ENCODE data around the gene PHOSPHO2.

PHOSPHO2 gene

GRCh38 chr2:169694113-169694893, at the start of gene PHOSPHO2, which contains the start of gene CFAP210:
TSS of gene PHOSPHO2 (plus strand) at chr2:169694469. CDS start at chr2:169700972, 6,503 bp downstream.
TSS of gene CFAP210 (minus strand) at chr2:169694405. CDS start at chr2:169694327, 78 bp downstream.
- H3K4me3 ChIP-seq (ENCODE audit: control insufficient read depth, low read depth, low read length) = peak within 1 kb of the TSS; percentile 76
- peak; percentile 93 for DNase-seq (ENCODE audit: low read depth)

GRCh38 chr2:169647496-169647895, 46.8 kb upstream of the PHOSPHO2 start:
- H3K4me3 ChIP-seq (ENCODE audit: control insufficient read depth, low read depth, low read length) = no peak overlapping the region
- no peak for DNase-seq (ENCODE audit: low read depth)
- no peak for TF ChIP-seq CTCF (conservative IDR thresholded peaks at IDR 0.05; ENCODE audit: control insufficient read depth, insufficient read depth, low read depth, low read length)

More at GRCh38 chr2:169694113-169694893, at the start of gene PHOSPHO2, which contains the start of gene CFAP210:
- TF ChIP-seq CTCF (conservative IDR thresholded peaks at IDR 0.05; ENCODE audit: control insufficient read depth, insufficient read depth, low read depth, low read length) = no peak

- no peak for TF ChIP-seq CTCF (conservative IDR thresholded peaks at IDR 0.05; ENCODE audit: control insufficient read depth, insufficient read depth, low read depth, low read length)
- H3K4me3 ChIP-seq (ENCODE audit: control insufficient read depth, low read depth, low read length) = no peak overlapping the region
- DNase-seq (ENCODE audit: low read depth) = no peak
Measured at GRCh38 chr2:169649278-169649677, 45.0 kb upstream of the PHOSPHO2 start.

GRCh38 chr2:169653636-169654035, 40.6 kb upstream of the PHOSPHO2 start:
- no peak for DNase-seq (ENCODE audit: low read depth)
- H3K4me3 ChIP-seq (ENCODE audit: control insufficient read depth, low read depth, low read length) = no peak overlapping the region
- no peak for TF ChIP-seq CTCF (conservative IDR thresholded peaks at IDR 0.05; ENCODE audit: control insufficient read depth, insufficient read depth, low read depth, low read length)

- TF ChIP-seq CTCF (conservative IDR thresholded peaks at IDR 0.05; ENCODE audit: control insufficient read depth, insufficient read depth, low read depth, low read length) = no peak
- no peak for DNase-seq (ENCODE audit: low read depth)
- H3K4me3 ChIP-seq (ENCODE audit: control insufficient read depth, low read depth, low read length) = no peak overlapping the region
Measured at GRCh38 chr2:169656164-169656563, 38.1 kb upstream of the PHOSPHO2 start.

- no peak for TF ChIP-seq CTCF (conservative IDR thresholded peaks at IDR 0.05; ENCODE audit: control insufficient read depth, insufficient read depth, low read depth, low read length)
- H3K4me3 ChIP-seq (ENCODE audit: control insufficient read depth, low read depth, low read length) = no peak overlapping the region
- no peak for DNase-seq (ENCODE audit: low read depth)
Measured at GRCh38 chr2:169658877-169659276, 35.4 kb upstream of the PHOSPHO2 start.

Data from fibroblast of mammary gland (primary cell).